ENCODE results near the gene CDK17. TPM values are rescaled to one million over a fixed set of nuclear protein-coding genes. Genes with fewer than 3 reads are reported as not detected.
"Not testable (repeated sequence)": the region's sequence is repeated elsewhere in the genome, so short reads cannot be mapped to it uniquely, and the experiment has no call there.

The CDK17 gene
- total and polyA plus RNA-seq, 2 experiments from 2014 or later, result 29.3 to 62.7 TPM

DNA sequence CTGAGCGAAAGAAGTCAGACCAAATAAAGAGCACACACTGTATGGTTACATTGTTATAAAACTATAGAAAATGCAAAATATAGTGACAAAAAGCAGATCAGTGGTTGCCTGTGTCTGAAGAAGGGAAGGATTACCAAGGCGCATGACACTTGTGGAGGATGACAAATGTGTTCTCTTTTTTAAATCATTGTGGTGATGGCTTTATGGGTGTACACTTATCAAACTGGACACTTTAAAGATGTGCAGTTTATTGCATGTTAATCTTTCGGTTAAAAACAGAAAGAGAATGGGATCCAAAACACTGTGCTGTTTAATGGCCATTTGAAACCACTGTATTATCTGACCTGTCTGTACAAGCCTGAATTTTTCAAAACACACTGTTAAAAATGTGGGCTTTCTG, 8.8 kb upstream of the CDK17 start:
- Histone ChIP-seq H3K4me2 (ENCODE audit: unreplicated experiment) (no peak overlapping the region), H3K4me3 (no peak overlapping the region), H3K9me2 (ENCODE audit: insufficient read depth) (no peaks in the 10 kb centered on the region), H4K20me1 (ENCODE audit: insufficient read depth) (no peaks in the 10 kb centered on the region), H3K27me3 (replicated peaks; ENCODE audit: insufficient read depth) (no peaks in the 10 kb centered on the region), H3K4me1 (ENCODE audit: insufficient read depth) (no peaks in the 10 kb centered on the region), H3K36me3 (ENCODE audit: low read depth) (no peaks in the 10 kb centered on the region), H2AFZ (no peak overlapping the region), H3F3A (ENCODE audit: insufficient read depth) (peaks cover 7% of the 10 kb centered on the region; the same call in 1 of the 2 replicates), H3K79me2 (ENCODE audit: insufficient read depth) (no peaks in the 10 kb centered on the region), H3K27ac (no peak overlapping the region), H3K9me3 (ENCODE audit: low read depth) (no peaks in the 10 kb centered on the region), H3K9ac (no peak overlapping the region)
- no peak for TF ChIP-seq EZH2phosphoT487 (IDR thresholded peaks at IDR 0.05; ENCODE audit: insufficient read depth, low read depth)
- TF ChIP-seq EZH2 (IDR thresholded peaks at IDR 0.05; ENCODE audit: insufficient read depth, poor library complexity, severe bottlenecking), result no peak
- in situ Hi-C loops (cut with MboI), result no loop called here
- WGBS, 2 experiments (ENCODE audit: low coverage in 1 of 2, low lambda C conversion rate in 2 of 2, missing lambda C conversion rate in 2 of 2), result 95 to 97% methylated on average over 3 of the region's 3 CpGs
- DNase-seq, result no peak

DNA sequence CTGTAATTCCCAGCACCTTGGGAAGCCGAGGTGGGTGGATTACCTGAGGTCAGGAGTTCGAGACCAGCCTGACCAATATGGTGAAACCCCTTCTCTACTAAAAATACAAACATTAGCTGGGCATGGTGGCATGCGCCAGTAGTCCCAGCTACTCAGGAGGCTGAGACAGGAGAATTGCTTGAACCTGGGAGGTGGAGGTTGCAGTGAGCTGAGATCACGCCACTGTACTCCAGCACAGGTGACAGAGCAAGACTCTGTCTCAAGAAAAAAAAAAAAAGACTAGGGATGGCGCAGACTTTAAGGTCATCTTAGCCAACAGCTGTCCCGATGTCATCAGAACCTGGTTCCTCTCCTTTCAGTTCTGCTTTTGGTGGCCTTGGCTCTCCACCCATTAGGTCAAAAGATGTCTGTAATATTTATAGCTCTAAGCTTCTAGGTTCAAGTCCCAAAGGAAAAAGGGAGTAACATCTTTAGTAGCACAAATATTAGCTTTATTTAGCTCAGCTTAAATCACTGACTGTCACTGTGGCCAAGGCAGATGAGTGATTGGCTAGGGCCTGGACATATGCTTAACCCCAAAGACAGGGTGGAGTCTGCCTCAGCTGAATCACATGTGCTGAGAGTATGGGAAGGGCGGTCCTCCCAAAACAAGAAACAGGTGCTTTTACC, 7.3 kb upstream of the CDK17 start:
- H3K9me2 ChIP-seq (ENCODE audit: insufficient read depth); H4K20me1 ChIP-seq (ENCODE audit: insufficient read depth); H3K27me3 ChIP-seq (replicated peaks; ENCODE audit: insufficient read depth); H3K9ac ChIP-seq; H3K4me1 ChIP-seq (ENCODE audit: insufficient read depth); H3K4me3 ChIP-seq; H3K4me2 ChIP-seq (ENCODE audit: unreplicated experiment); H3K27ac ChIP-seq; in situ Hi-C loops (cut with MboI); H3F3A ChIP-seq (ENCODE audit: insufficient read depth); H3K9me3 ChIP-seq (ENCODE audit: low read depth); H2AFZ ChIP-seq; H3K36me3 ChIP-seq (ENCODE audit: low read depth); DNase-seq; H3K79me2 ChIP-seq (ENCODE audit: insufficient read depth): not testable (repeated sequence)
- WGBS, 2 experiments (ENCODE audit: low coverage in 1 of 2, low lambda C conversion rate in 2 of 2, missing lambda C conversion rate in 2 of 2), result 85 to 86% methylated on average over 7 of the region's 7 CpGs

DNA sequence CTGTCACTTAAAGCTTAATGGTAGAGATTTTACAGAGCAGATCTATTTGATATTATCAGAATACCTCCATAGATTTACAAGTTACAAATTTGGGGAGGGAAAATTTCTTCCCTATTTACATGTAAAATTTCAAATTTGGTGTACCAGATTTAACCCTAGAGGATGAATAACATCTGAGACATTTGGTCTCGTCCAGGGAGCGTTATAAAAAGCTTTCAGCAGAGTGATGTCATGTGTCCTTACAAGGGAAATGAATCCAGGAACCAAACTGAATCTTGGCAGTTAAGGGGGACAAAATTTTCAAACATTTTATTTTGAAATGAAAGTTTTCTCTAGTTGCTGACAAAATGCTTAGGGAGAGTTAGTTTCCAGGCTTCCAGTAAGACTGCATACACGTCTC, 4.5 kb upstream of the CDK17 start:
- no peaks in the 10 kb centered on the region for H4K20me1 ChIP-seq (ENCODE audit: insufficient read depth)
- H3K27ac ChIP-seq, result no peak overlapping the region
- TF ChIP-seq EZH2phosphoT487 (IDR thresholded peaks at IDR 0.05; ENCODE audit: insufficient read depth, low read depth) (no peak), EZH2 (IDR thresholded peaks at IDR 0.05; ENCODE audit: insufficient read depth, poor library complexity, severe bottlenecking) (no peak)
- no peak overlapping the region; the same call in 1 of the 2 replicates for H2AFZ ChIP-seq
- 38 to 39% methylated on average over 3 of the region's 3 CpGs for WGBS, 2 experiments (ENCODE audit: low coverage in 1 of 2, low lambda C conversion rate in 2 of 2, missing lambda C conversion rate in 2 of 2)
- DNase-seq, result no peak
- H3F3A ChIP-seq (ENCODE audit: insufficient read depth), result peaks cover 24% of the 10 kb centered on the region
- H3K9me3 ChIP-seq (ENCODE audit: low read depth), result no peaks in the 10 kb centered on the region
- H3K27me3 ChIP-seq (replicated peaks; ENCODE audit: insufficient read depth), result no peaks in the 10 kb centered on the region
- no peak overlapping the region for H3K4me3 ChIP-seq
- H3K79me2 ChIP-seq (ENCODE audit: insufficient read depth), result peaks cover 4% of the 10 kb centered on the region
- H3K9me2 ChIP-seq (ENCODE audit: insufficient read depth), result no peaks in the 10 kb centered on the region
- H3K36me3 ChIP-seq (ENCODE audit: low read depth), result no peaks in the 10 kb centered on the region
- H3K9ac ChIP-seq, result no peak overlapping the region
- H3K4me1 ChIP-seq (ENCODE audit: insufficient read depth), result peaks cover 7% of the 10 kb centered on the region
- no peak overlapping the region for H3K4me2 ChIP-seq (ENCODE audit: unreplicated experiment)
- in situ Hi-C loops (cut with MboI), result no loop called here

DNA sequence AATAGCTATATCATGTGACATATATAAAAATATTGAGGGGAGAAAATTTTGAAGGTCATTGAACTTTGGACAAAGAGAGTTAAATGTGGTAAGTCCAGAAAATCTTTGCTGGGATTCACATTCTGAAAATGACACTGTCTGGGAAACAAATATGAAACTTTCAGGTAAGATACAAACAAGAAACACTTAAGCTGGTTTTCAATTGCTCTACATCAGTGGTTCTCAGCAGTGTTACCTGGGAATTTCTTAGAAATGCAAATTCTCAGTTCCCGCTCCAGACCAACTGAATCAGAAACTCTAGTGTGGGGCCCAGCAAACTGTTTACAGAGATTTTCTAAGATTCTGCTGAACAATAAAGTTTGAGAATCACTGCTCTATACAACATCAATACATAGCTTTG, 3.6 kb upstream of the CDK17 start:
- H3K9ac ChIP-seq, result no peak overlapping the region
- no peak overlapping the region for H3K4me2 ChIP-seq (ENCODE audit: unreplicated experiment)
- no peaks in the 10 kb centered on the region for H3K9me2 ChIP-seq (ENCODE audit: insufficient read depth)
- no peak overlapping the region for H2AFZ ChIP-seq
- TF ChIP-seq EZH2 (IDR thresholded peaks at IDR 0.05; ENCODE audit: insufficient read depth, poor library complexity, severe bottlenecking), result no peak
- TF ChIP-seq EZH2phosphoT487 (IDR thresholded peaks at IDR 0.05; ENCODE audit: insufficient read depth, low read depth), result no peak
- H3K27ac ChIP-seq, result no peak overlapping the region
- H3K36me3 ChIP-seq (ENCODE audit: low read depth), result no peaks in the 10 kb centered on the region
- no peak for DNase-seq
- H3K4me3 ChIP-seq, result no peak overlapping the region
- no peaks in the 10 kb centered on the region for H3K9me3 ChIP-seq (ENCODE audit: low read depth)
- H4K20me1 ChIP-seq (ENCODE audit: insufficient read depth), result no peaks in the 10 kb centered on the region
- 95 to 100% methylated on average over 1 of the region's 1 CpG for WGBS, 2 experiments (ENCODE audit: low coverage in 1 of 2, low lambda C conversion rate in 2 of 2, missing lambda C conversion rate in 2 of 2)
- peaks cover 25% of the 10 kb centered on the region for H3F3A ChIP-seq (ENCODE audit: insufficient read depth)
- peaks cover 7% of the 10 kb centered on the region for H3K4me1 ChIP-seq (ENCODE audit: insufficient read depth)
- no peaks in the 10 kb centered on the region for H3K27me3 ChIP-seq (replicated peaks; ENCODE audit: insufficient read depth)
- in situ Hi-C loops (cut with MboI), result no loop called here
- peaks cover 12% of the 10 kb centered on the region for H3K79me2 ChIP-seq (ENCODE audit: insufficient read depth)

DNA sequence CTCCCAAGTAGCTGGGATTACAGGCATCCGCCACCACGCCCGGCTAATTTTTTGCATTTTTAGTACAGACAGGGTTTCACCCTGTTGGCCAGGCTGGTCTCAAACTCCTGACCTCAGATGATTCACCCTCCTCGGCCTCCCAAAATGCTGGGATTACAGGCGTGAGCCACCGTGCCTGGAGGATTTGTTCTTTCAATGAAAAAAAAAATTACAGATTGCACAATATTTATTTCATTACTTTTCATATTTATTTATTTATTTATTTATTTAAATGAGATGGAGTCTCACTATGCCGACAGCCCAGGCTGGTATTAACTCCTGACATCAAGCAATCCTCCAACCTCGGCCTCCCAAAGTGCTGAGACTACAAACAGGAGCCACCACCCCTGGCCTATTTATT, 2.3 kb upstream of the CDK17 start:
- H3K9me2 ChIP-seq (ENCODE audit: insufficient read depth); H3K27me3 ChIP-seq (replicated peaks; ENCODE audit: insufficient read depth); in situ Hi-C loops (cut with MboI); DNase-seq; H3K27ac ChIP-seq; H2AFZ ChIP-seq; H3K36me3 ChIP-seq (ENCODE audit: low read depth); H3K4me3 ChIP-seq; H4K20me1 ChIP-seq (ENCODE audit: insufficient read depth); H3K4me1 ChIP-seq (ENCODE audit: insufficient read depth); H3K9me3 ChIP-seq (ENCODE audit: low read depth); H3K4me2 ChIP-seq (ENCODE audit: unreplicated experiment); H3K9ac ChIP-seq: not testable (repeated sequence)
- 86 to 87% methylated on average over 8 of the region's 8 CpGs for WGBS, 2 experiments (ENCODE audit: low coverage in 1 of 2, low lambda C conversion rate in 2 of 2, missing lambda C conversion rate in 2 of 2)
- Histone ChIP-seq H3K79me2 (ENCODE audit: insufficient read depth) (peaks cover 25% of the 10 kb centered on the region), H3F3A (ENCODE audit: insufficient read depth) (peaks cover 38% of the 10 kb centered on the region)
